Right lobe of liver (tissue), 6 donors: ENCODE data around the gene CENPP. TPM values are rescaled to one million over a fixed set of nuclear protein-coding genes. Genes with fewer than 3 reads are reported as not detected.

Experiments
- ATAC-seq, 4 donors: fragments of 200-7000 bp; cut with Tn5 transposase; one replicate each; pipeline ENCODE4 v1.9.1; 2020; ENCODE audit warnings: mild to moderate bottlenecking in 4 of 4, moderate library complexity in 4 of 4
- DNase-seq, 3 donors: peaks; one replicate each; pipeline ENCODE4 v3.0.0-alpha.2; 2020
- H3K27ac ChIP-seq, 3 donors: fragments of 200-600 bp; one replicate each; pipeline ENCODE4 v1.8.0; 2022
- H3K27me3 ChIP-seq, 2 donors: fragments of 200-600 bp; one replicate each; pipeline ENCODE4 v1.8.0; 2022
- H3K36me3 ChIP-seq, 4 donors: fragments of 200-600 bp; sonication (generic) in 1 of 4; one replicate each; pipeline versions ENCODE4 v1.5.1 to v1.8.0; 2017 to 2022; ENCODE audit warnings: control low read depth in 1 of 4
- H3K4me1 ChIP-seq, 4 donors: fragments of 200-600 bp; sonication (generic) in 1 of 4; one replicate each; pipeline versions ENCODE4 v1.5.1 to v1.8.0; 2017 to 2022; ENCODE audit warnings: control low read depth in 1 of 4
- H3K4me3 ChIP-seq, 3 donors: fragments of 200-600 bp; one replicate each; pipeline ENCODE4 v1.8.0; 2022
- H3K9me3 ChIP-seq, 4 donors: fragments of 200-600 bp; sonication (generic) in 1 of 4; one replicate each; pipeline versions ENCODE4 v1.5.1 to v1.8.0; 2017 to 2022; ENCODE audit warnings: control low read depth in 1 of 4
- POLR2A ChIP-seq: fragments of 450-650 bp; IDR thresholded peaks from one replicate; pipeline ENCODE4 v1.6.1; 2017; ENCODE audit warnings: antibody characterized with exemption, mild to moderate bottlenecking
- WGBS: methylation state at CpG from one replicate; pipeline ENCODE4 v1.1.6; 2018; ENCODE audit warnings: low coverage, low lambda C conversion rate; ENCODE audit not compliant: insufficient coverage; ENCODE audit errors: missing lambda C conversion rate; 5-methylcytosine and 5-hydroxymethylcytosine counted together
- intact Hi-C, 2 donors: fragments of 100-400 bp; cut with DNase I; formaldehyde crosslinking; loops; one replicate each; pipeline versions ENCODE4 v1.11.2 to v1.14.1; 2022
- long read RNA-seq: library from polyadenylated mRNA; unstranded; transcript quantifications from one replicate; pipeline ENCODE4 v2.0.0, GENCODE V29; 2019
- total RNA-seq, 6 experiments: library from RNA; depleted of rRNA in 2 of 6; stranded (reverse); fragments of >200 nt in 2 of 6; fragmentation: NEBNext Ultra II Directional in 3 of 6; extraction: Animal tissue kit (Norgen Biotek cat#: 25700) in 3 of 6; gene quantifications; one replicate each; pipeline versions ENCODE4 v1.1.0 to v1.2.4, GENCODE V29; 2016 to 2023
- TF ChIP-seq, protein P1 (sequence below), 4 donors: fragments of 200-600 bp in 3 of 4; fragments of 450-650 bp in 1 of 4; IDR thresholded peaks; one replicate each; pipeline versions ENCODE4 v1.5.1 to v1.8.0; 2016 to 2022; ENCODE audit warnings: antibody characterized with exemption in 4 of 4, mild to moderate bottlenecking in 2 of 4
- donor health status: DM: no; HTN: yes; CAD: no.
- donor health status: DM: no; HTN: no; CAD: no.
- donor health status: DM: no; HTN: no; CAD: no.
- donor health status: DM: no; HTN: yes; CAD: no.
- donor health status: DM: no; HTN: yes; CAD: no.

Gene CENPP
- 1 to 10 TPM; 1.0 to 3.7 (median 1.5) TPM for total RNA-seq
- long read RNA-seq: 0 reads

DNA sequence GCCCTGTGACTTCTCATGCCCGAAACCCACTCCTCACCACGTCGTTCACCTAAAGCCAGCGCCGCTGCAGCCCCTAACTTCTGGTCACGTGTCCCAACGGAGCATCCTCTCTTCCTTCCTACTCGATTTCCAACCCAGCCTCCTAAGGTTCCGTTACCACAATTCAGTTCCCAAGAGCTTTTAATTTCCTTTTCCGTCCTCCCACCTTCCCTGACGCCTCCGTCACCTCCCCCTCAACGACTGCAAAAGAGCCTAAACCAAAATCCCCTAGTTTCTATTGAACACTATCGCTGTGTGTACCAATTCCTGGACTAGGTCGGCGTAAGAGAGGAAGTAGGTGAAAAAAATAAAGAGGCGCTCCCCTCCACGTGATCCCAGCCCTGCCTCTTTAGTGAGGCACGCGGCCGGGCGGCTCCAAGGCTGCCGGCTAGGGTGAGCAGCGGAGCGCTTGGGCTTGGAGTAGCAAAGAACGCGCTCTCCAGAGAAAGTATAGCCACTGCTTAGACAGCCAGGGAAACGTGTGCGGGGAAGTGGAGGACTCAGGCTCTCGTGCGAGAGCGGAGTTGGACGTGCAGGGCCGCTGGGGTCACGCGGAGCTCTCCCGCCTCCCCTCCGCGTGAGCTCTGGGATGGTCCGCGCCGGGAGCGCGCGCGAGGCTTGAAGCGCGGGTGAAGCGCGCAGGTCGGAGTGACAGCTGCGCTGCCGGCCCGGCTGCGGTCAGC lies at the start of gene CENPP, which contains the start of gene NOL8:
Gene CENPP, plus strand, starts transcription at position 685 of the 722 bp plus-strand sequence.
Gene NOL8, minus strand, starts transcription at position 82 of the 722 bp plus-strand sequence. CDS start 1,189 bp downstream, outside the sequence.
- peak; percentile 95 to 97 (median 97) for ATAC-seq
- no peaks in the 10 kb centered on the region for H3K27me3 ChIP-seq
- H3K9me3 ChIP-seq: no peaks in the 10 kb centered on the region
- peaks cover 0 to 20% (median 2%) of the 10 kb centered on the region in 4 donors for H3K4me1 ChIP-seq
- DNase-seq: peak; percentile 88 to 90 (median 89)
- TF ChIP-seq, protein P1, sequence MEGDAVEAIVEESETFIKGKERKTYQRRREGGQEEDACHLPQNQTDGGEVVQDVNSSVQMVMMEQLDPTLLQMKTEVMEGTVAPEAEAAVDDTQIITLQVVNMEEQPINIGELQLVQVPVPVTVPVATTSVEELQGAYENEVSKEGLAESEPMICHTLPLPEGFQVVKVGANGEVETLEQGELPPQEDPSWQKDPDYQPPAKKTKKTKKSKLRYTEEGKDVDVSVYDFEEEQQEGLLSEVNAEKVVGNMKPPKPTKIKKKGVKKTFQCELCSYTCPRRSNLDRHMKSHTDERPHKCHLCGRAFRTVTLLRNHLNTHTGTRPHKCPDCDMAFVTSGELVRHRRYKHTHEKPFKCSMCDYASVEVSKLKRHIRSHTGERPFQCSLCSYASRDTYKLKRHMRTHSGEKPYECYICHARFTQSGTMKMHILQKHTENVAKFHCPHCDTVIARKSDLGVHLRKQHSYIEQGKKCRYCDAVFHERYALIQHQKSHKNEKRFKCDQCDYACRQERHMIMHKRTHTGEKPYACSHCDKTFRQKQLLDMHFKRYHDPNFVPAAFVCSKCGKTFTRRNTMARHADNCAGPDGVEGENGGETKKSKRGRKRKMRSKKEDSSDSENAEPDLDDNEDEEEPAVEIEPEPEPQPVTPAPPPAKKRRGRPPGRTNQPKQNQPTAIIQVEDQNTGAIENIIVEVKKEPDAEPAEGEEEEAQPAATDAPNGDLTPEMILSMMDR (IDR thresholded peaks at IDR 0.05): no peak
- TF ChIP-seq POLR2A: peak; percentile 14
- under 1% methylated on average over 25 of the region's 55 CpGs for WGBS
- peaks cover 0 to 24% (median 13%) of the 10 kb centered on the region in 4 donors for H3K36me3 ChIP-seq
- peak within 1 kb of the TSS; percentile 70 to 88 (median 72) for H3K4me3 ChIP-seq
- peak within 1 kb of the TSS; percentile 95 to 98 (median 98) for H3K27ac ChIP-seq
- intact Hi-C loops: no loop called here

DNA sequence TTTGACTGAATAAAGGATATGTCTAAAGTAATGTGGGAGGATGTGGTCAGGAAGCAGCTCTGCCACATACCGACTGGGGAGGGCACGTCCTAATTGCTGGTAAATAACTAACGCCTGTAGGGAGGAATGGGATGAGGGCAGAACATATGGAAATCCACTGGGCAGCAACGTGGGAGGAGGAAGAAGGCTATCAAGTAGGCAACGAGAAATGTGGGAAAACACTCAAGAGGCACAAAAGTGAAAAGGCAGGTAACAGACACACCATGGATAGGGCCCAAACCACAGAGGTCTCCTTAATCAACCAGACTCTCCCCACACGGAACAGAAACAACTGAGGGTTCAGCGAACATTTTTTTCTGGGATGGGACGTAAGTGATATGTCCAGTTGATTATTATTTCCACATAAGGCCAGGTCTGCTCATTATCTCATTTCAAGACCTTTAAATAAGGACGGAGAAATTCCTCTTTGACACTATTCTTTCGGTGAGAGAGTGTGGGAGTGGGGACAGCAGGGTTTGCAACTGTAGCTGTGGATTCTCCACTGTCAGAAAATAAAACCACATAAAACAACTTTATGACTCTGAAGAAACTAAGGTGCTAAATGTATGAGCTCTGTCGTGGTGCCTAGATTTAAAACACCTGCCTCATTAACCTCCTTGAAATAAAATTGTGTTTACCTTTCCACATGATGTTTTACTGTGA lies 49.3 kb upstream of the CENPP start:
- no peak overlapping the region for H3K27ac ChIP-seq
- DNase-seq (no peak), ATAC-seq (no peak)
- intact Hi-C loops: no loop called here
- TF ChIP-seq, protein P1 (IDR thresholded peaks at IDR 0.05): no peak
- no peak for TF ChIP-seq POLR2A
- 50% methylated on average over 10 of the region's 11 CpGs for WGBS
- H3K36me3 ChIP-seq: peaks cover 5 to 86% (median 45%) of the 10 kb centered on the region in 4 donors
- no peak overlapping the region for H3K4me3 ChIP-seq
- no peaks in the 10 kb centered on the region for H3K27me3 ChIP-seq
- no peaks in the 10 kb centered on the region for H3K9me3 ChIP-seq
- H3K4me1 ChIP-seq: no peaks in the 10 kb centered on the region

DNA sequence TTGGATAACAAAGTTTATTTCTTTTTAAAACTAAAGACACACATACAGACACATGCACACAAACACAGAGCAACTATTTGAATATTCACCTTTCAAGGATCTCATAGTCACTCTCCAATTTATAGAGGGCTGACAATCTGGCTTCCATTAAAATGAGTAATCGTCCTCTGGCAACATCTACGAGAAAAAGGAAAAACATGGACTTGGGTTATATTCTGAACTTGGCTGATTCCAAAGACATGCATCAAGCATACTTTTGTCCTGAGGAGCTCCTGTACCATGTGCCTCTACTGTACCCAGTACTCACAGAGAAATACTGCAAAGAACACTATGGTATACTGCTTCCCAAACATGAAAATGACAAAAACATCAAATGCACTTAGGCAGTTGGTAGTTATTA lies 47.6 kb upstream of the CENPP start:
- intact Hi-C loops: no loop called here
- peaks cover 0 to 87% (median 43%) of the 10 kb centered on the region in 4 donors for H3K36me3 ChIP-seq
- no peaks in the 10 kb centered on the region for H3K27me3 ChIP-seq
- 100% methylated on average over 2 of the region's 2 CpGs for whole genome bisulfite sequencing
- no peak for TF ChIP-seq POLR2A
- TF ChIP-seq, protein P1 (IDR thresholded peaks at IDR 0.05): no peak
- no peak overlapping the region for H3K4me3 ChIP-seq
- H3K27ac ChIP-seq: no peak overlapping the region
- H3K4me1 ChIP-seq: no peaks in the 10 kb centered on the region
- H3K9me3 ChIP-seq: no peaks in the 10 kb centered on the region
- ATAC-seq (no peak), DNase-seq (no peak)

DNA sequence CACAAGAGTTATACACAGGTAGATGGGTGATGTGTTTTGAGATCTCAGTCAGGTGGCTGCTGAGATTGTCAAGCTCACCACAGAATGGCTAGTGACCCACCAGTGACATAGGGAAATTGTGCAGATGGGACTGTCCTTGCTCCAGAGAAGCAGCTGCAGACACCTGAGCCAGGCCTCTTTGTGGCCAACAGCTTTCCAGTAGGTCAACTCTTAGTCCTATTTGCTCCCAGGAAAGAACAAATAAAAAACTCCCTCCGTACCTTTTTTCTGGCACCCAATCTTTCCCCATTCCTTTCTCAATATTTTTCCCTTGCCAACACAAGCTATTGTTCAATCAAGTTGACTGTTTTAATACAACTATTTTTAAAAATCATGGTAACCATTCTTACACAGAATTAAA lies 46.5 kb upstream of the CENPP start:
- peaks cover 0 to 91% (median 37%) of the 10 kb centered on the region in 4 donors for H3K36me3 ChIP-seq

More for the DNA sequence above, 46.5 kb upstream of the CENPP start:
- ATAC-seq (peak; percentile 65 to 86 (median 70)), DNase-seq (no peak)
- Histone ChIP-seq H3K27me3 (no peaks in the 10 kb centered on the region), H3K4me1 (no peaks in the 10 kb centered on the region), H3K27ac (no peak overlapping the region), H3K9me3 (no peaks in the 10 kb centered on the region), H3K4me3 (no peak overlapping the region)
- 33% methylated on average over 1 of the region's 1 CpG for WGBS
- intact Hi-C loops: no loop called here
- TF ChIP-seq POLR2A: no peak
- TF ChIP-seq, protein P1 (IDR thresholded peaks at IDR 0.05): no peak
